ENCODE measurements around the gene CACNB4.
"Not testable (repeated sequence)": the region's sequence is repeated elsewhere in the genome, so short reads cannot be mapped to it uniquely, and the experiment has no call there.

The CACNB4 gene

GRCh38 chr2:152024477-152024876, 74.4 kb downstream of the CACNB4 start:
- DNase-seq (ENCODE audit: low read depth in 3 of 3, low spot score in 1 of 3) = no peak

DNA sequence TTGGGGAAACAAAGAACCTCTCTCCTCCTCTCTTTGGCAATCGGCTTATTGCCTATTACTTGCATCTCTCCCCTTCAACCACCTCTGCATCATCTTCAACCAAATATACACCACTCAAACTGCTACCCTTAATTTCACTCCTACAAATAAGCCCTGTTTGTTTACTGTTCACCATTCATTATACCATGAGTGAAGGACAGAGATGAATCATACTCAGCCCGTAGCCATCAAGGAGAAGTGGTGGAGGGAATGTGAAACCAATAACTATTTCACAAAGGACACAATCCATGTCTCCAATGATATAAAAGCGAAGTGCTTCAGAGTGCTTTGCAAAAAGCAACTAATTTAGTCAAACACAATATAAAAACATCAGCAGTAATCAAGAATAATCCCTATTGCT, 76.8 kb downstream of the CACNB4 start:
- no peak for DNase-seq (ENCODE audit: low read depth in 3 of 3, low spot score in 1 of 3)

GRCh38 chr2:152021001-152021400, 77.8 kb downstream of the CACNB4 start:
- DNase-seq (ENCODE audit: low read depth in 3 of 3, low spot score in 1 of 3) = not testable (repeated sequence)

DNA sequence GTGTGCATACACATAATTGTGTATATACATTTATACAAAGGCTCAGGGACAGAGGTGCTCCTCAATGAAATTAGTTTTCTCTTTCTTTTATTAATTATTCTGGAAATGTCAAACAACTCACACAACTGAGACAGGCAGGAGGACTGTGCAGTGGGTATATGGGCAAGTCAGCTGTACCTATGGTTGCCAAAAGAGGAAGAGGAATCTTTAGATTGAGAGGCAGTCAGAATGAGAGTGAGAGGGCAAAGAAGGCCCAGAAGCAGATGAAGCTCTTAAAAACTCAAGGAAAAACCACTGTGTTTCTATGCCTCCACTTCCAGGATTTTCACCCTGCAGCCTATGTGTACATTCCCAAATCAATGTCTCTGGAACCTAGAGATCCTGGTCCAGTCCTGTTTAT, 79.1 kb downstream of the CACNB4 start:
- no peak for DNase-seq (ENCODE audit: low read depth in 3 of 3, low spot score in 1 of 3)

GRCh38 chr2:152016181-152017120, 82.4 kb downstream of the CACNB4 start:
- no peak for DNase-seq (ENCODE audit: low read depth in 3 of 3, low spot score in 1 of 3)

DNA sequence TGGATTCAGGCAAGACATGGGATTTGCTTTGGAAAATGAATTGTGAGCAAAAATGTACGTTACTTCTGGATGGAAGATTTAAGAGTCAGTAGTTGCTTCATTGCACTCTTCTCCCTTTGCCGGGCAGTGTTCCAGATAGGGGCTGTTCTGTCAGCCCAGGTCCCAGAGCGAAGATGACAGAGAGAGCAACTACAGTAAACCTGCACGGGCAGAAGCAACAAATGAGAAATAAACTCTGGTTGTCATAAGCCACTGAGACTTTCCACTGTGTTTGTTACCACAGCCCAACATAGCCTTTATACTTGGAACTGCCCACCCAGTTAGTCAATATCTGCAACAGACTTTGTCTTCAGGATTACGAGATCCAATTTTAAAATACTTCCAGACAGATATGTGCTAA, 83.3 kb downstream of the CACNB4 start:
- DNase-seq (ENCODE audit: low read depth in 3 of 3, low spot score in 1 of 3) = no peak

GRCh38 chr2:152012697-152013096, 86.1 kb downstream of the CACNB4 start:
- DNase-seq (ENCODE audit: low read depth in 3 of 3, low spot score in 1 of 3) = no peak

GRCh38 chr2:152011724-152012123, 87.1 kb downstream of the CACNB4 start:
- no peak for DNase-seq (ENCODE audit: low read depth in 3 of 3, low spot score in 1 of 3)

GRCh38 chr2:152005607-152006006, 93.2 kb downstream of the CACNB4 start:
- DNase-seq (ENCODE audit: low read depth in 3 of 3, low spot score in 1 of 3) = no peak

DNA sequence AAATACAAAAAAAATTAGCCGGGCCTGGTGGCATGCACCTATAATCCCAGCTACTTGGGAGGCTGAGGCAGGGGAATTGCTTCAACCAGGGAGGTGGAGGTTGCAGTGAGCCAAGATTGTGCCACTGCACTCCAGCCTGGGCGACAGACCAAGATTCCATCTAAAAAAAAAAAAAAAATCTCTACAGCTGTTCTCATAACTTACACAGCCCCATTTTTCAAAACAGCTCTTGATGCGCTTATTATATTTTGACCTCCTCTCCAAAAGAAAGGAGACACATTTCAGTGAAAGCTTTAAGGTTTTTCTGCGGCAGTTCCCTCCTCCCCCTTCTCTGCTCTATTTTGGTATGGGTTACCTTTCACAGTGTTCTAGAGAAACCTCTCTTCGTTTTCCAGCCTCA, 95.6 kb downstream of the CACNB4 start:
- not testable (repeated sequence) for DNase-seq (ENCODE audit: low read depth in 3 of 3, low spot score in 1 of 3)

- peak in 1 of 3 donors; percentile 7 for DNase-seq (ENCODE audit: low read depth in 3 of 3, low spot score in 1 of 3)
These were observed 99.8 kb downstream of the CACNB4 start for GRCh38 chr2:151999053-151999452.

GRCh38 chr2:151996243-151997003, 102.4 kb downstream of the CACNB4 start:
- no peak for DNase-seq (ENCODE audit: low read depth in 3 of 3, low spot score in 1 of 3)

- DNase-seq (ENCODE audit: low read depth in 3 of 3, low spot score in 1 of 3) = no peak
These were observed 103.7 kb downstream of the CACNB4 start for GRCh38 chr2:151995161-151995557.

DNA sequence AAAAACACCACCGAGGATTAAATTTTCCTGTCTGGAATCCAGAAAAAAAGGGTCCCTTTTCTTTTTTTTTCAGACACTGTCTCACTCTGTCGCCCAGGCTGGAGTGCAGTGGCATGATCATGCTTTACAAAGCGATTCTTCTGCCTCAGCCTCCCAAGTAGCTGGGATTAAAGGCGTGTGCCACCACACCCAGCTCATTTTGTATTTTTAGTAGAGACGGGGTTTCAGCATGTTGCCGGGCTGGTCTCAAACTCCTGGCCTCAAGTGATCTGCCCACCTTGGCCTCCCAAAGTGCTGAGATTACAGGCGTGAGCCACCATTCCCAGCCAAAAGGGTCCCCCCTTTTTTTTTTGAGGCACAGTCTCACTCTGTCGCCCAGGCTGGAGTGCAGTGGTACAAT, 104.7 kb downstream of the CACNB4 start:
- not testable (repeated sequence) for DNase-seq (ENCODE audit: low read depth in 3 of 3, low spot score in 1 of 3)

- DNase-seq (ENCODE audit: low read depth in 3 of 3, low spot score in 1 of 3) = no peak
These were observed 107.8 kb downstream of the CACNB4 start for GRCh38 chr2:151991010-151991409.

GRCh38 chr2:151989378-151989777, 109.5 kb downstream of the CACNB4 start:
- DNase-seq (ENCODE audit: low read depth in 3 of 3, low spot score in 1 of 3) = no peak

DNA sequence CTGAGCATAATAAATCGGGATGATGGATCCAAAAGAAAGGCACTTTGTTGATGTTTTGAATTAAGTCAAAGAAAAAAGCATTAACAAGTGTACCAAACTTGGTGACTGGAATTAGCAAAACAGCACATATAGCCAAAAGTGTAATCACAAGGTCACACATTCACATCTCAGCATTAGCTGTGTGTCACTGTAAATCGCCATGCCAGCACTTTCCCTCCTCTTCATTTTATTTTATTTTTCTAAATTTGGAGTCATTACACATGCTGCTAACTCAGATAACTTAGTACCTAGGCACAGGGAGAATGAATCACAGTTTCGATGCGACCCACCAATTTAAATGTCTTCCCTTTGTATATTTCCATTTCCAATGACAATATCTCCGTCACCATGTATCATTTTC, 111.4 kb downstream of the CACNB4 start:
- no peak for DNase-seq (ENCODE audit: low read depth in 3 of 3, low spot score in 1 of 3)

GRCh38 chr2:151984424-151985083, 114.3 kb downstream of the CACNB4 start:
- DNase-seq (ENCODE audit: low read depth in 3 of 3, low spot score in 1 of 3) = no peak

DNA sequence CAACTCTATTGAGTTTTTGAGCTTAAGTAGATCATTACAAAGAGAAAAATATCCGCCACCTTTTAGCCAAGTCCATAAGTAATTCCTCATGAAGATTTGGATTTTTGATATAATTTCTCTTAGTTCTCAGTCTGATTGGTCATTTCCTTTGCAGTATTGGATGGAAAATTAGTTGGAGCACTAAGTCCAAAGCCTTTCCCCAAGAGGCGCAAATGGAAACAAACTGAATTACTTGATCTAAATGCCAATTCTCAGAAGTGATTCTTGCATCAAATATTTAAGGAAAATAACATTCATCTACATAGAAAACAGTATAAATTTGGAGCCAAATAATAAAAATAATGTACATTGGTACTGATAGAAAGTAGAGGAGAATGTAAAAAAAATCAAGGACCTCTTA, 115.6 kb downstream of the CACNB4 start:
- DNase-seq (ENCODE audit: low read depth in 3 of 3, low spot score in 1 of 3) = no peak

- no peak for DNase-seq (ENCODE audit: low read depth in 3 of 3, low spot score in 1 of 3)
These were observed 117.0 kb downstream of the CACNB4 start for GRCh38 chr2:151981886-151982285.

DNA sequence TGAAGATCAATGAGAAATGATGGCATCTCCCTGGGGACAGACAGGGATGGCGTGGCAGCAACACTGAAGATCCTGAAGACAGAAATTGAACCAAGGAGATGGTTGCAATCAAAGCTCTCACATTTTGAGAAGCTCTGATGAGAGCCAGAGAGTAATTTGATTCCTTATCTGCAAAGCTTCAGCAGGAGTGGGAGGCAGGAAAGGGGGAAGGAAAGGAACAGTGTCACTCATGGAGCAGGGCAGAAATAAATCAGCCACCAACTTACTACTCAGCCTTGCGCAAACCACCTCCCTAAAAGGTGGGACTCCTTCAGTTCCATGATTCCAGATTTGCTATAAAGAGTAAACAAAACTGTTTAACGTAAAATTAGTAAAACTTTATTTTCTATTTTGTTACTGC, 119.2 kb downstream of the CACNB4 start:
- DNase-seq (ENCODE audit: low read depth in 3 of 3, low spot score in 1 of 3) = no peak

DNA sequence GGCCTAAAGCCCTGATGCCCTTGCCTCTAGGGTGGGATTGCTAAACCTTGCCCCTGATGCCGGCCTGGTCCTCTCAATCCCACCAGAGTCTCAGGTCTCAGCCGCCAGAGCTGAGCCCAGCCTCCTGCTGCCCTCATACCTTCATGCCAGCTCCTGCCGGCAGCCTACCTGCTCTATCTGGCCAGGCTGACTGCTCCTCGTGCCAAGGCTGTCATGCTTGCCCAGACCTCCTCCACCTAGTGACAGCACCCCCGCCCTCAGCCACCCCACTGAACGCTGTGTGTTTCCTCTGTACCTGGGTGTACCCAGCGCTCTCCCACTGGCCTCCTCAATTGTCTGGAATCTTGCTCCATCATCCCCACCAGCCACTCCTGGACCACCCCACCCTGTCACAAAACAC, 120.1 kb downstream of the CACNB4 start:
- DNase-seq (ENCODE audit: low read depth in 3 of 3, low spot score in 1 of 3) = no peak
